ENCODE data around the gene DRC7.
"Not testable (repeated sequence)": the region's sequence is repeated elsewhere in the genome, so short reads cannot be mapped to it uniquely, and the experiment has no call there.

DRC7 gene

DNA sequence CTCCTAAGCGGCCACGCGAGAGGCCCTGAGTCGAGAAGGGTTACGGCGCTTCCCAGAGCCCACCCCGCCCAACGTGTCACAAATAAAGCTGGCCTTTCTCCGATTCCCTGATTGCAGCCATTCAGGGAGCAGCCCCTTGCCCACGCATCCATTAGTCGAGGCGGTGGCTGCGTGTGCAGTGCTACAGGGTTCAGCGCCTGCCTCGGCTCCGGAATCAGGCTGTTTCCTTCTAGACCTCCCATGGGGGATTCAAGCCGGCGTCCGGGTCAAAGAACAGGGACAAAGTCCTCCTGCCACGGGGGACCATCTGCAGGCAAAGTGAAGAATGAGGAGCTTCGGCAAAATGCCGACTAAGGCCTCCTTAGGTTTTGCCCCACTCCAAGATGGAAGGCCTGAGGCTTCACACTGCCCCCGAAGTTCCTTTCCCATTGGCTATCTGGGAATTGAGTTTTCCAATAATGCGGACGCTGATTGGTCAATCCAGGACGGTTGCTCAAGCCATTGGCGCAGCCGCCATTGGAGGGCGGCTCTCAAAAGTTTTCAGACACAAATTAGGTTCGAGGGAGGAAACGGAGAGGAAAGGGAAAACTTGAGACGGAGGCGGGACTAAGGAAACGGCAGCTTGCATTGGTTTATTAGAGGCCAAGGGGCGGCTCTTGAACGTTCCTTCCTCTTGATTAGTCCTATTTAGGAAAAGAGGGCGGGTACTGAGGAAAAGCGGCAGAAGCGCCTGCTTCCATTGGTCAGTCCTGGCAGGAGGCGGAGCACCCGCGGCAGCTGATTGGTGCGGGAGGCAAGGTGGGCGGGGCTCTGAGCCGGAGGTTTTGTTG, 40.5 kb downstream of the DRC7 start:
- DNase-seq (ENCODE audit: low spot score) (peak; percentile 99), FAIRE-seq (no peak)

DNA sequence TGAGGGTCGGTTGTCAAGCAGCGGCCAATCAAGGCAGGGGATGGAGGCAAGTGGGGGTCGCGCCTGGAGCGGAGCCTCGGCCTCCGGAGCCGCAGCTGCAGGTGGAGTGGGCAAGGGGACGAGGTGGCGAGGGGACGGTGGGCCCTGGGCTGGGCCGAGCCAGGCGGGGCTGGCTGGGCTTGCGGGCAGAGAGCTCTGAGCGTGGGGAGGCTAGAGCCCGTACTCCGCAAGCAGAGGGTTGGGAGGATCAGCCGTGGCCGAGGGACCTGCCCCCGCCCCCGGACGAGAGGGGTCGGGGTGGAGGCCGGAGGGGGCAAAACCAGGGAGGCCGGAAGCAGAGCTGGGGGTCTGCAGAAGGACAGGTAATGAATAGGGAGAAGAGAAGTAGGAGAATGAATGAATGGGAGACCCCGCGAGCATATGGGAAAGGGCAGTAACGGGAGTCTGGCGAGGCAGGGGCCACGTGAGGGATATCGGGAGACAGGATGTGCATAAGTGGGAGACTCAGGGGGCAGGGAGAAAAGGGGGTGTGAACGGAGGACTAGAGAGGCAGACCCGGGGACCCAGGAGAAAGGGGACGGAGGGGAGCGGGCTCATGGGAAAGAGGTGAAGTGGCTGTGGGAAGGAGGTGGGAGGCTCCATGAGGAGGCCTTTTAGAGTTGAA, 41.3 kb downstream of the DRC7 start, which contains the start of gene KATNB1:
Gene KATNB1, plus strand, starts transcription at position 16 of the 664 bp plus-strand sequence. CDS start 1,474 bp downstream, outside the sequence.
- DNase-seq (ENCODE audit: low spot score), result no peak
- FAIRE-seq, result peak; percentile 13

DNA sequence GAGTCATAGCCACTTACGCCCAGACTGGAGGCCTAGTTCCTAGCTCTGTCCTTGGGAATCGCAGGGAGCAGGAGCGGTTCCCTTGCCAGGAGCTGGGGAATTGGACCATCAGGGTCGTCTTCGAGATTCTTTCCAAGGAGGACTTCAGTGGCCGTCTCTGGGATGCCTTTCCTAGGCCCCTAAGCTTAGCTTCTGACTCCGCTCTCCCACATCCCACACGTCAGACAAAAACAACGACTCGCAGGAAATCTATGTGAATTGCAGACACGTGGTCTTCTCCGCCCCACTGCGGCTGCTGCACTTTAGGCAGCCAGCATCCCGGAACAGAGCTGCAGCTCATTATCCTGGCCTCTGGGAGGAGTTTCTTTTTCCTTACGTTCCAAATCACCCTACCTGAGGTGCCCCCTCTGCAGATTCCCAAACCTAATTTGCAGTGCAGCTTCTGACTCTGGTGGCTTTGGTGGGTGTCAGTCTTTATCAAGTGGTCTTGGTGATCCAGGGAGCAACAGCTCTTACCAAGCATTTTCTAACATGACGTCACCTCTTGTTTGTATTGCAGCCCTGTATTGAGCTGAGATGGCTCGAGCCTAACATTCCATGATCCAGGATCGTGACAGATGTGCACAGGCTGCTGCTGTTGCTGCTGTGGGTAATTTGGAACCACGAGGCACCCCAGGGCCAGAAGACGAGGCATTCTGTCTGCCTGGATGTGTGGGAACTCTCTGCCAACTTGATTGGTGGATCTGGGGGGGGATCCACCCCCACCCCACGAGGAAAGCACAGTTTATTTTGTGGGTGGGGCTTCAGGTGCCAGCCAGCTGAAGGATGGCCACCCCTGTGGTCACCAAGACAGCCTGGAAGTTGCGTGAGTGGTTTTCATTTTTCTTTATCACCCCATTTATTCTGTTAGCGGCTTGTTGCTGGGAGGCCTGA, 42.1 kb downstream of the DRC7 start:
- DNase-seq (ENCODE audit: low spot score) (peak; percentile 59), FAIRE-seq (peak; percentile 35)

DNA sequence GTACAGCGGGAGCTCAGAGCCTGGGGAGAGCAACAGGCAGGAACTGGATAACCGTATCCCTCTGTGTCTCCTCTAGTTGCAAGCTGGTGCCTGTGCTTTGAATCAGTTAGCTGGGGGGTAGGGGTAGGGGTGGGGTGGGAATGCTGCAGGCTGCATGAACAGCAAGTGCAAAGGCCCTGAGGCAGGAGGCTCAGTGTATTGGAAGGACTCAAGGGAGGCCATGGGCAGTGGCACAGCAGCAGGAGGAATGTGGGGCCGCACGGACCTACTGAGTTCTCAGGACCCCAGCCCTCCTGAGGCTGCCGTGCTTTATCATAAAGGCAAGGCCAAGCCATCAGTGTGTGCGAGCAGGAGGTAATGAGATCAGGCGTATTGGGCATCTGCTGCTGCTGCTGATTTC, 44.2 kb downstream of the DRC7 start:
- DNase-seq (ENCODE audit: low spot score) (no peak), FAIRE-seq (no peak)

DNA sequence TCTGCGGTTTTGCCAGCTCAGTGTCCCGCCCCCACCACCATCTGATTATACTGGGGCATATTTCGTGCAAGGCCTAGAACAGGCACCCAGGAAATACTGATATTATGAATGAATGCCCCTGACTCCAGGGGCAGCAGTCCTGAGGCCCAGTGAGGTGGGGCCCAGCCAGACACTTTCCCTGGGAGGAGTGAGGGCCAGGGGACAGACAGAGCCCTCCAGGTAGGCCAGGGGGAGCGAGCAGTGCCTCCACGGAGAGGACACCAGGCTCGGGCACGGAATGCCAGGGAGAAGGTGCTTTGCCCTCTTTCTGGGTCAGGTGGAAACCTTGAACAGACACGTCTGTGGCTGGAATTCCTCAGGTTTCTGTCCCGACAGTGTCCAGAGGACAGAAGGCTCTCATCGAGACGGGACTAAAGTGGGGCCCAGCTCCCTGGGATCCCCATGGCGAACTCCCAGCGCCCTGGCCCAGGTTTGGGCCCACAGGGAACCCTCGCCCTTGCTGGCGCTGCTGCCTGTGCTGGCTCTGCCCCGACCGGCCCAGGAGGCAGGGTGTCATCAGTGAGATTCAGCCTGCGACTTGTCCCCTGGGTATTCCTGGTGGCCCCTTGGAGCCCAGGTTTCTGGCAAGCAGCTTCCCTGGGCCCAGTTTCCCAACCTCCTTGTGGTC, 45.3 kb downstream of the DRC7 start:
- no peak for DNase-seq (ENCODE audit: low spot score)
- FAIRE-seq, result no peak

DNA sequence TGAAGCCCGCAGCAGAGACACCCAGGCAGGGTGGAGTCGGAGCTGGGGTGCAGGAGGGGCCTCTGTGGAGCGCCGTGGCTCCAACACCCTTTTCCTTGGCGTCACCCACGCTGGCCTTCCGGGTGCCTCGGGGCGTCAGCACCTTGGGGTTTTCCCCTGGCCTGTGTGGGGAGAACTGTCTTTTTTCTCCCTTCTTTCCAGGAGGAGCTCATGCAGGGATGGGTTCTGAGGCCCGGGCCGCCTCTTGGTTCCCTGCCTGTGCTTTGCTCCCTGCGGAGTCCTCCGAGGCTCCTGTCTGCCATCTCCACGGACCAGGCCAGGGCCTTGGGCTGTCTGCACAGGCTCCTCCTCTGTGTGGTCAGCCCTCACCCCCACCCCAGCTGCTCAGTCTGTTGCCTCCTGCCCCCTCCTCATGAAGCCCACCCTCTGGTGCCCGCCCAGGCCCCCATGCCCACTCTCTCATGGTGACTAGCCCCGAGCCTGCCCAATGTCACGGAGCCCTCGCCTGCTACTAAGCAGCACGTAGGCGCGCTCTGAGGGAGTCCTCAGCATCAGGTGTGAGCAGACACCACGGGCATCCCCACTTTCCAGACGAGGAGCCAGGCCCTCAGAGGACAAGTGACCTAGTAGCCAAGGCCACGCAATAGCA, 45.9 kb downstream of the DRC7 start:
- no peak for FAIRE-seq

DNA sequence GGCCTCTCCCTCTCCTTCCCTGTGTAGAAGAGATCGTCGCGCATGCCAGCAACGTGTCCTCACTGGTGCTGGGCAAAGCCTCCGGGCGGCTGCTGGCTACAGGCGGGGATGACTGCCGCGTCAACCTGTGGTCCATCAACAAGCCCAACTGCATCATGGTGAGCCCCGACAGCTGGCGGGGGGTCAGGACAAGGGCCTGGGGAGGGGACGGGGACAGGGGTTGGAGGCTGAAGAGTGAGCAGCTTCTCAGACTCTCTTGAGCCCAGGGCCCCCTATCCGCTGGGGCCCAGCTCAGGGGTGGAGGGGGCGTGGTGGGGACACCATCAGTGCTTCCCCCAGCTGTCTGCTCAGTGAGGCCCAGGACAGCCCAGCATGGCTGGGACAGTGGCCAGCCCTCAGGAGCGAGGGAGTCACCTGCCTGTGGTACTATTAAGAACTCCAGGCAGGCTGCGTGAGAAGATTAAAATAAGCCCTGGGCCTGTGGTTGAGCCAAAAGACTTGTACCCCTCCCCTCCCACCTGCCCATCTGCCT, 47.1 kb downstream of the DRC7 start:
- FAIRE-seq (no peak), DNase-seq (ENCODE audit: low spot score) (no peak)

More for the DNA sequence above, 45.9 kb downstream of the DRC7 start:
- no peak for DNase-seq (ENCODE audit: low spot score)

DNA sequence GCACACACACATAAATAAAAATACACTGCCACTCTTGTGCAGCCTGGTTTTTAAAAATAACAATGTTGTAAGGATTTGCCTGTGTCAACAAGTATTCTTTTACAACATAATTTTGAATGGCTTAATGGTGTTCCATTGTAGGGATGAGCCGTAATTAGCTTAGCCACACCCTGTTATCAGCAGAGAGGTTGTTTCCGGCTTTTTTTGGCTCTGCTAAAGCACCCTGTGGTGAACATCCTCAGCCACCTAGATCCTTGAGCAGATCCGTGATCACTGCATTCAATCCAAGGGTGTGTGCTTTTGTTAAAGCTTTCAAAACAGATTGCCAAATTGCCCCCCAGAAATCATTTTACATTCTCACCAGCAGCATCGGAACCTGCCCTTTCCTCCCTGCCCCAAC, 47.9 kb downstream of the DRC7 start:
- peak; percentile 32 for FAIRE-seq

DNA sequence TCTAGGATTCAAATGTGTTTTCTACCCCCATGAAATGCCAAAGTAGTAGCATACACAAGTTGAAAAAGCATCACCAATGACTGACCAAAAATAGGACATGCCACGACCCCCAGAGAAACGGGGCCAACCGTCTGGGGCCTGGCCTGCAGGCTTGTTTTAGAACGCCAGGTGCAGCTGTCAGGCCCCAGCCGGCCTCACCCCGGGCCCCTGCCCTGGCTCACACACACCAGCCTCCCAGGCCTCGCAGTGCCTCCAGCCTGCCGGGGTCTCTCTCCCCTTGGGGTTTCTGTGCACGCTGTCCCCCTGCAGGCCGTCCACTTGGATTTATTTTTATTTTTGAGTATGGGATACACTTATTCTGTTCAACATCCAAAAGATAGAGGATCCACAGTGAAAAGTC, 48.9 kb downstream of the DRC7 start:
- FAIRE-seq (no peak), DNase-seq (ENCODE audit: low spot score) (no peak)

More for the DNA sequence above, 47.9 kb downstream of the DRC7 start:
- DNase-seq (ENCODE audit: low spot score), result no peak

DNA sequence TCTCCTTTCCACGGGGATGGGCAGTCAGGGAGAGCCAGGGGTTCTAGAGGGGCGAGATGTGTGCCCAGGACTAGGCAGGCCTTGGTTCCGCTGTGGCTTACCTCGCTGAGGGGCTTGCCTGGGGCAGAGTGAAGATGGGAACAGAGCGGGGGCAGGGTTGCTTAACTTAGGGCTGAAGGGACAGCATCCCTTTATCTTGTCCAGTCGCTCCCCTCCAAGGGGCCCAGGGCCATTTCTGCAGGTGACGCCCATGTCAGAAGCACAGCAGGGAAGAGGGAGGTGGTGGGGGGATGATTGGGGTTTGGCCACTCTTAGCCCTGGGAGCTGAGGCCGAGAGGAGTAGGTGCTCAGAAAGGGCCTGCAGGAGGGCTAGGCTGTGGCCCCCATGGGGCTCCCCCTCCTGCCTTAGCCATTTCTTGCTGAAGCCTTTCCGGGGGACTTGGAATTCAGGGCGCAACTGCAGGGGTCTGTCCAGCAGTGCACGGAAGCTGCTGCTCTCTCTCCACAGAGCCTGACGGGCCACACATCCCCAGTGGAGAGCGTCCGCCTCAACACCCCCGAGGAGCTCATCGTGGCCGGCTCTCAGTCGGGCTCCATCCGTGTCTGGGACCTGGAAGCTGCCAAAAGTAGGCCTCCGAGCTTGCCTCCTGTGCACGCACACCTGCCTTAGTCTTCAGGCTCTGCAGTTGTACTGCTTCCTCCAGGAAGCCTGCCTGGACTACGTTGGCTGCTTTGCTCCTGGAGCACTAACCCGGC, 49.5 kb downstream of the DRC7 start:
- no peak for FAIRE-seq
- DNase-seq (ENCODE audit: low spot score), result no peak

DNA sequence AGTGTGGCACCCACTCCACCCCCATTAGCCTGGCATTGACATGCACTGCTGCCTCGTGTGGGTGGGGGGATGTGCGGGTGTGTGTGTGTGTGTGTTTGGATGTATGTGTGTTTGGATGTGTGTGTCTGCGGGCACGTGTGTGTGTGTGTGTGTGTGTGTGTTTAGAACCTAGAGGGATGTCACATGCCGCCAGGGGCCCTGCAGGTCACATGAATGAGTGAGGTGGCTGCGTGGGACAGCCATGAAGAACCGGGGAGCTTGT, 50.0 kb downstream of the DRC7 start:
- FAIRE-seq, result no peak
- no peak for DNase-seq (ENCODE audit: low spot score)

DNA sequence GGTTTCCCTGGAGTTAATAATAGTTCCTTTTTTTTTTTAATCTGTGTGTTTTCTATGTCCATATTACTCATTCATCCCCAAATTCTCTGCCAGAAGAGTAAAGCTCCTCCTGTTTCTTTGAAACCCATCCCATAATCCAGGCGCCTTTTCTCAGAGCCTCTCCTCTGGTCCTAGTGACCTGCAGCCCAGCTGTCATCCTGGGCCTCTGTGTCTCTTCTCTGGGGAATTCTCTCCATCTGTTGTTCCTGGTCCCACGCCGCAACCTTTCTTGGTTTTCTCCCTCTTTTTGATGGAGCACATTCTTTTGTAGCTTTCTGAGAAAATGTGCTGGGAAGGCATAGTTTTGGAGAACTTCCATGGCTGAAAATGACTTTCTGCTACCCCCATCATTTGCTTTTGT, 51.2 kb downstream of the DRC7 start:
- DNase-seq (ENCODE audit: low spot score) (no peak), FAIRE-seq (no peak)

DNA sequence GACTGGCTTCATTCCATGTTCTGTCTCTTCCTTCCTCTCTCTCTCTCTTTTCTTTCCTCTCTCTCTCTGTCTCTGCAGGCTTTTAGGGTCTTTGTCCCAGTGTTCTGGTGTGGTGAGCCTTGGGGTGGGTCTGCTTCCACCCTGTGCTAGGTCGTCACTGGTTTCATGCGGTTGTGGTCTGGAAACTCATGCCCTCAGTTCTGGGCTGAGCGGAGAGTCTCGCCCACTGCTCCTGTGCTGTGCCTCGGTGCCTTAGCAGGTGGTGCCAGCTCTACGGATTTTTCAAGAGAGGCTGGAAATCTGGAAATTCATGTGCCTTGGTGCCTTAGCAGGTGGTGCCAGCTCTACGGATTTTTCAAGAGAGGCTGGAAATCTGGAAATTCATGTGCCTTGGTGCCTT, 51.7 kb downstream of the DRC7 start:
- FAIRE-seq, result not testable (repeated sequence)

DNA sequence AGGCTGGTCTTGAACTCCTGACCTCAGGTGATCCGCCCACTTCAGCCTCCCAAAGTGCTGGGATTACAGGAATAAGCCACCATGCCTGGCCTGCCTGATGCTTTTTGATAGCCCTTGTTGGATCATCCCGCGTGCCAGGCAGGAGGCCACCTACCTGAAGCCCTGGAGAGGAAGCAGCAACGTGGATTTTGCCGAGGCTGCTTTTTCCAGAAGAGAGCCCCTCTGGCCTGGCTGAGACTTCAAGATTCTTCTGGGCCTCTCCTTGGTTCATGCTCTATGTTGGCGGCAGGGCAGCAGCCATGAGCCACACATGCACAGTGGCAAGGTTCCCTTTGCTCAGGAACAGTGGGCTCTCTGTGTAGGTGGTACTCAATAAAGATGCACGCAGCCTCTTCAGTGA, 52.5 kb downstream of the DRC7 start:
- DNase-seq (ENCODE audit: low spot score) (no peak), FAIRE-seq (no peak)

More for the DNA sequence above, 51.7 kb downstream of the DRC7 start:
- DNase-seq (ENCODE audit: low spot score), result not testable (repeated sequence)

DNA sequence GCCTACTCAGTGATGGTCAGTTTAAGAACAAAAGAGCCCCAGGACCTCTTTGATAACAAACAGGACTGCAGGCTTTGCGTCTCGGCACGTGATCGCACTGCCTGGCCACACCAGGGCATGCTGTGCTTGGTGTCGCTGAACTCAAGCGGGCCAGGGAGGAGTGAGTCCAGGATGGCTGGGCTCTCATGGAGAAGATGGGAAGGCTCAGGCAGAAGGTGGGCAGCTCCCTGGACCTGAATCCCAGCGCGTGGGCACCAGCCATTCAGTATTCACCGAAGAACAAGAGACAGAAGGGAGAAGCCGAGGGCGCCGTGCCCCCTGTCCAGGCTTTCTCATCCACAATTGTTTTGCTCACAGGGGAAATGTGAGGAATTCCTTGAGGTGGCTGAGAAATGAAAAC, 52.9 kb downstream of the DRC7 start:
- DNase-seq (ENCODE audit: low spot score) (no peak), FAIRE-seq (no peak)

DNA sequence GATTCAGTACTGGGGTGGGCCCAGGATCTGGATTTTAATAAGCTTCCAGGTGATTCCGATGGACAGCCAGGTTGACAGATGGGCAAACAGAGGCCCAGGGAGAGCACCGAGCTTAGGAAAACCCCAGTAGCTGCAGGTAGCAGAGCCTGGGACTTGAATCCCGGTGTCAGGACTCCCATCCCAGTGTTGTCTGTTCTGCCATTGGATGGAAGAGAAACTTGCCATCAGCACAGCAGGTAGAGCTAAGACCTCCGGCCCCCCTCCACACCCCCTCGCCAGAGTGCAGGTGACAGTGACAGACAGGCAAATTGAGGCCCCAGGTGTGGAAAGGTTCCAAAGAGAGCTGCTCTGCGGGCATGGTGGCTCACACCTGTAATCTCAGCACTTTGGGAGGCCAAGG, 53.4 kb downstream of the DRC7 start:
- DNase-seq (ENCODE audit: low spot score), result no peak
- no peak for FAIRE-seq

DNA sequence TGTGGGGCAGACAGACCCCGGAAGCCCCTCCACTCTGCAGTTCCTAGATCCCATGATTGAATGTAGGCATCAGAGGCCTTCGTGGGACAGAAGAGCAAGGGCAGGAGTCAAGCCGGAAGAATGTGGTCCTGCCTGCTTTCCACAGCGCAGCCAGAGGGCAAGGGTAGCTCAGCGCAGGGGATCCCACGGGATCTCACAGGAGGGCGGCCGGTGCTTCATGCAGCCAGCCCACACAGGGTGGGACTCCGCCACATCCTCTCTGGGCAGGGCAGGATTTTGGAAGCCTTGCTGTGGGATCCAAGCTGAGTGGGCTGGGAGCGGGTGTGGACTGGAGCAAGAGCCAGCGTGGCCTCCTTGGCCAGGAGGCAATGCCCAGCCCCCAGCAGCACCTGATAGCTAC, 54.0 kb downstream of the DRC7 start:
- FAIRE-seq (no peak), DNase-seq (ENCODE audit: low spot score) (no peak)

DNA sequence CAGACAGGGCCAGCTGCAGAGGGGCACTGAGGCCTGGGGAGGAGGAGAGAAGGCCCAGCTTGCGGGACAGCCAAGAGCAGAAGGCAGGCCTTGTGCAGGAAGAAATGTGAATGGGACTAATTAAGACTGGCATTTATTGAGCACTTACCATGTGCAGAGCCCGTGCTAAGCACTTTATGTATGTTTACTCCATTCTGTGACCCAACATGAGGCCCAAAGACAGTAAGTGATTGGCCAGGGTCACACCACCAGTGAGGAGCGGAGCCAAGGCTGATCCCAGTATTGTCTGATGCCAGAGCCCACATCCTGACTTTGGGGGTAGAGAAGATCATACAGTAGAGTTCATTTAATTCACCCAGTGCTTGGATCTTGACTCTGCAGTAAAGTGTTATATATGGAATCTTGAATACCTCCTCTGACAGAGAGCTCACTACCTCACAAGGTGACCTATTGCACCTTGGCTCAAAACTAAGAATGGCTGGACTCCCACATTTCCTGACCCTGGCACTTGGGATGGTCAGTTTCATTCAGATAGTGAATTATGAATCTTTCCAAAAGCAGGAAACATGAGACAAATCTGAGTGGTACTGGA, 54.6 kb downstream of the DRC7 start:
- DNase-seq (ENCODE audit: low spot score) (no peak), FAIRE-seq (no peak)

DNA sequence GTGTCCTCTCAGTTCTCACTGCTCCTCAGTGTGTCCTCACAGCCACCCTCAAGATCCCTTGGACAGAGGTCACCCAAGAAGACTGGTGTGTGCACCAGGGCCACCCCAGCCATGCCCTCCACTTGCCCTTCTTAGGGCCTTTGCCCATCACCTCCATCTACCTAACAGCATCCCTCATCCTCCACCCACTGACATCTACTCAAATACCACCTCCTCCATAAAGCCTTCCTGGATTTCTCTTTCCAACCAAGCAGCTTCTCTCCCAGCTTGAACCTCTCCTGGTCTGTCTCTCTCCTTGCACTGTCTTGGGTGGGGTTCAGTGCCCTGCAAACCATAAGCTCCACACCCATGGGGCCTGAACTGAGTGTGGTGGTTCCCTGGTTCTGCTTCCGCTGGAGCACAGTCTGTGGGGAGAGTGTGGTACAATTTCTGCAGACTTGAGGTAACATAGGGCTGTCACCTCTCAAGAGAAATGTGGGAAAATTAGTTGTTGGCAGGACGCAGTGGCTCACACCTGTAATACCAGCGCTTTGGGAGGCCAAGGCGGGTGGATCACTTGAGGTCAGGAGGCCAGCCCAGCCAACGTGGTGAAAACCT, 55.3 kb downstream of the DRC7 start:
- DNase-seq (ENCODE audit: low spot score), result no peak
- no peak for FAIRE-seq

Data from urothelium cell line (cell line).